ENCODE results near the gene SLC38A9. TPM values are rescaled to one million over a fixed set of nuclear protein-coding genes. Genes with fewer than 3 reads are reported as not detected.

The SLC38A9 gene
- total and polyA plus RNA-seq, 9 of the 15 experiments (the other 6 are each of a cell fraction or from before 2014, with no cell fraction given): 14.0 to 34.5 (median 20.7) TPM

DNA sequence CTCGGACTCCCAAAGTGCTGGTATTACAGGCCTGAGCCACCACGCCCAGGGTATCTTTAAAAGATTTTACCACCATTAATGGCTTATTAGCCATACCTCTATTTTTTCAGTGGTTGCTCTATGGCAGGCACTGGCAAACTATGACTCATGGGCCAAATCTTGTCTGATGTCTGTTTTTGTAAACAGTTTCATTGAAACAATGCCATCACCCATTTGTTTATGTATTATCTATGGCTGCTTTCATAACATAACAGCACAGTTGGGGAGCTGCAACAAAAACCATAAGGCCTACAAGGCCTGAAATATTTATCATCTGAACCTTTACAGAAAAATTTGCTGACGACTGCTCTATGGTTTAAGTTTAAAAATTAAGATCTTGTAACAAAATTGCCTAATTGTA is 66.8 kb downstream of the SLC38A9 start:
- FAIRE-seq (no peak), DNase-seq (ENCODE audit: extremely low read depth in 1 of 4, low spot score in 3 of 4) (no peak), ATAC-seq (no peak)
- TF ChIP-seq THRAP3 (IDR thresholded peaks at IDR 0.05; ENCODE audit: borderline replicate concordance) (no peak), CREM (IDR thresholded peaks at IDR 0.05; ENCODE audit: low read depth) (no peak), MBD2 (IDR thresholded peaks at IDR 0.05; ENCODE audit: borderline replicate concordance, low read depth) (no peak), HIVEP1 (CRISPR knock-in tag; IDR thresholded peaks at IDR 0.05) (no peak), XRCC4 (IDR thresholded peaks at IDR 0.05; ENCODE audit: extremely low read depth, insufficient read depth, insufficient read length) (no peak), BACH1 (tag; IDR thresholded peaks at IDR 0.05) (no peak), SIX5 (IDR thresholded peaks at IDR 0.05; ENCODE audit: borderline replicate concordance in 1 of 2, insufficient read depth in 1 of 2, low read depth in 1 of 2, low read length in 2 of 2) (no peak), DIDO1 (tag; IDR thresholded peaks at IDR 0.05; ENCODE audit: low read depth) (no peak), JUN (IDR thresholded peaks at IDR 0.05; ENCODE audit: borderline replicate concordance, low read depth, low read length) (no peak), JUN (CRISPR knock-in tag; IDR thresholded peaks at IDR 0.05; ENCODE audit: borderline replicate concordance) (no peak)
- Histone ChIP-seq H3K79me2 (ENCODE audit: control insufficient read depth, insufficient read depth, low read length) (no peaks in the 10 kb centered on the region), H3K27me3 (ENCODE audit: control insufficient read depth in 2 of 2, insufficient read depth in 2 of 2, low read length in 2 of 2) (no peaks in the 10 kb centered on the region), H4K20me1 (replicated peaks; ENCODE audit: control insufficient read depth, insufficient read depth, low read length) (no peaks in the 10 kb centered on the region), H3K4me2 (ENCODE audit: insufficient read depth, low read length) (no peak overlapping the region), H3K36me3 (ENCODE audit: control insufficient read depth, insufficient read depth, low read length) (peaks cover 3% of the 10 kb centered on the region; the same call in 2 of the 3 replicates), H3K4me3 (no peak overlapping the region), H3K27ac (ENCODE audit: extremely low read depth, low read depth, low read length) (no peak overlapping the region), H3K9me1 (ENCODE audit: control insufficient read depth, insufficient read depth, low read length) (no peaks in the 10 kb centered on the region), H3K9ac (ENCODE audit: insufficient read depth in 1 of 2, low read depth in 2 of 2, low read length in 2 of 2) (no peak overlapping the region), H3K9me3 (replicated peaks; ENCODE audit: control insufficient read depth, insufficient read depth, low read depth, low read length) (no peaks in the 10 kb centered on the region), H2AFZ (ENCODE audit: low read depth, low read length) (no peak overlapping the region), H3K4me1 (replicated peaks in 1 of 2; ENCODE audit: control insufficient read depth in 2 of 2, insufficient read depth in 2 of 2, low read length in 2 of 2) (no peaks in the 10 kb centered on the region)
- 82% methylated on average over 3 of the region's 3 CpGs for WGBS (ENCODE audit: insufficient coverage, low coverage, missing lambda C conversion rate)
- in situ Hi-C loops (cut with MboI): no loop called here
- CTCF ChIA-PET (ENCODE audit: low intra/inter-chr PET ratio): no interaction called here
- intact Hi-C loops (cut with micrococcal nuclease): no loop called here
- no TSS peak for BruUV-seq (replicated peaks)
- POLR2A ChIA-PET: no interaction called here
